OCI-LY1 (cell line): Measurements from ENCODE around the gene SMIM24.

Experiments
- CTCF ChIP-seq: fragments of 200-600 bp; sonication (generic), shearing (Covaris generic); IDR thresholded peaks from 2 replicates; pipeline ENCODE4 v1.5.1; 2017; ENCODE audit warnings: mild to moderate bottlenecking, antibody characterized with exemption, low read length, moderate library complexity, mixed read lengths
- EZH2 ChIP-seq: fragments of 200-600 bp; sonication (generic), shearing (Covaris generic); IDR thresholded peaks from 2 replicates; pipeline ENCODE4 v1.8.0; 2017; ENCODE audit warnings: borderline replicate concordance, mixed run types, mild to moderate bottlenecking, antibody characterized with exemption, low read length, moderate library complexity, mixed read lengths

GRCh38 chr19:3518255-3518654 is 37.9 kb upstream of the SMIM24 start:
- TF ChIP-seq CTCF, result no peak
- no peak for TF ChIP-seq EZH2
